ENCODE results near the gene FBXL7.

DNA sequence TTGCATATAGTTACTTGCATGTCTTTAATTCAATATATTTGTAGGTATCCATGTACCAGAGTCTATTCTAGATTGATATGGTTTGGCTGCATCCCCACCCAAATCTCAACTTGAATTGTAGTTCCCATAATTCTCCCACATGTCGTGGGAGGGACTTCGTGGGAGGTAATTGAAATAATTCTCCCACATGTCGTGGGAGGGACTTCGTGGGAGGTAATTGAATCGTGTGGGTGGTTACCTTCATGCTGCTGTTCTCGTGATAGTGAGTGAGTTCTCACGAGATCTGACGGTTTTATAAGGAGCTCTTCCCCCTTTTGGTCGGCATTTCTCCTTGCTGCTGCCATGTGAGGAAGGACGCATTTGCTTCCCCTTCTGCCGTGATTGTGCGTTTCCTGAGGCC is 16.5 kb downstream of the FBXL7 start:
- TF ChIP-seq CHD2 (IDR thresholded peaks at IDR 0.05; ENCODE audit: low read length) = no peak
- no peak for TF ChIP-seq BRCA1 (IDR thresholded peaks at IDR 0.05; ENCODE audit: low read depth, low read length)
- no peak for TF ChIP-seq YY1 (IDR thresholded peaks at IDR 0.05; ENCODE audit: low read depth, low read length)

Measured in H1 (cell line).